Measurements from ENCODE around the gene PPARG.
A peak's percentile ranks its signal among the peaks of the same experiment; 100 is the strongest.
"Not testable (repeated sequence)": the region's sequence is repeated elsewhere in the genome, so short reads cannot be mapped to it uniquely, and the experiment has no call there.

PPARG gene

GRCh38 chr3:12445523-12446240 is 156.8 kb downstream of the PPARG start:
- DNase-seq, result no peak

- DNase-seq, result no peak
These were observed 157.4 kb downstream of the PPARG start for GRCh38 chr3:12446298-12446697.

GRCh38 chr3:12447075-12447474 is 158.2 kb downstream of the PPARG start:
- no peak for DNase-seq

GRCh38 chr3:12448404-12449202 is 159.7 kb downstream of the PPARG start:
- DNase-seq, result not testable (repeated sequence)

GRCh38 chr3:12449889-12450682 is 161.2 kb downstream of the PPARG start:
- DNase-seq, result no peak

GRCh38 chr3:12451481-12451880 is 162.6 kb downstream of the PPARG start:
- no peak for DNase-seq

GRCh38 chr3:12451960-12452359 is 163.1 kb downstream of the PPARG start:
- DNase-seq, result no peak

GRCh38 chr3:12452361-12453330 is 163.8 kb downstream of the PPARG start:
- no peak for DNase-seq

GRCh38 chr3:12454076-12454815 is 165.4 kb downstream of the PPARG start:
- DNase-seq, result peak; percentile 77

- peak; percentile 73 for DNase-seq
These were observed 165.9 kb downstream of the PPARG start for GRCh38 chr3:12454816-12455121.

- DNase-seq, result no peak
These were observed 166.9 kb downstream of the PPARG start for GRCh38 chr3:12455740-12456139.

- no peak for DNase-seq
These were observed 167.6 kb downstream of the PPARG start for GRCh38 chr3:12456441-12456840.

GRCh38 chr3:12457380-12457779 is 168.5 kb downstream of the PPARG start:
- DNase-seq, result not testable (repeated sequence)

- DNase-seq, result no peak
These were observed 170.0 kb downstream of the PPARG start for GRCh38 chr3:12458901-12459300.

- no peak for DNase-seq
These were observed 171.3 kb downstream of the PPARG start for GRCh38 chr3:12460127-12460526.

GRCh38 chr3:12461097-12461649 is 172.3 kb downstream of the PPARG start:
- no peak for DNase-seq

- DNase-seq, result no peak
These were observed 173.5 kb downstream of the PPARG start for GRCh38 chr3:12462159-12462947.

GRCh38 chr3:12463686-12464085 is 174.8 kb downstream of the PPARG start:
- no peak for DNase-seq

- DNase-seq, result no peak
These were observed 175.3 kb downstream of the PPARG start for GRCh38 chr3:12464181-12464580.

GRCh38 chr3:12465151-12465835 is 176.4 kb downstream of the PPARG start:
- DNase-seq, result no peak
